Subcutaneous adipose tissue (tissue), 4 donors: ENCODE data around the gene PTGR3. TPM values are rescaled to one million over a fixed set of nuclear protein-coding genes. Genes with fewer than 3 reads are reported as not detected.

Source experiments
- total RNA-seq, 4 donors: library from RNA; depleted of rRNA; stranded (reverse); fragments of >200 nt; gene quantifications; one replicate each; pipeline ENCODE4 v1.1.0, GENCODE V29; 2016
- TF ChIP-seq, protein P1 (sequence below): fragments of 450-650 bp; IDR thresholded peaks from one replicate; pipeline ENCODE4 v1.5.1; 2016; ENCODE audit warnings: low read depth, mild to moderate bottlenecking, control low read depth, antibody characterized with exemption, moderate library complexity

The PTGR3 gene
- total RNA-seq, 4 donors from 2014 or later: 20.1 to 28.4 (median 26.0) TPM

DNA sequence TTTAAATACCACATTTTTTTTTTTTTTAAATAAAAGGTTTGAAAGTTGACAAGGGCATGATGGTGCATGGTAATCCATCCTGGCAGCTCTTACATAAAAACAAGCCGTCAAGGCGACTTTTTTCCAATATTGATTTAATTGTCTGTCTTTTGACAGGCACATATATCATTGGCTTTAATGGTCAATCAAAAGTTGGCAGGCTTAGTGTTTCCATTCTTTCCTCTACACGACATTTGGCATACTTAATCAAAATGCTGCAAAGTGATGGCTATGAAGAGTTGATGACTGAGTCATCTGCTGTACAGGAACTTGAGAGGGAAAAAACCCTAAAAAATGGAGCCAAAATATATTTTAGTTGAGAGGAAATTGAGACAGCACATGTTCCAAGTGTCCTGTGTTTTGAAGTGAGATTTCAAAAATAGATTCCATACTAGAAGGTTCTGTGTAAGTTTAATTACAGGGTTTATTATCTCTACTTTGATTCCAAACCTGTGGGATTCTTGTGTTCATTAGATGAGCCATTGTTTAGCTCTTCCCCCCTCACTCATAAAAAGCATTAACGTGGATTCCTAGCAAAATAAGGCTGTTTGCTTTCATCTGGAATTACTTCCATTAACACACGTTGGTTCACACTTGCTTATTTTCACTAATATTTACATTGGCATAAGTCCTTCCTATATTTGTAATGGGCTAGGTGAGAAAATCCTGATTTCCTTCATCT is 4.8 kb upstream of the PTGR3 start:
- TF ChIP-seq, protein P1, sequence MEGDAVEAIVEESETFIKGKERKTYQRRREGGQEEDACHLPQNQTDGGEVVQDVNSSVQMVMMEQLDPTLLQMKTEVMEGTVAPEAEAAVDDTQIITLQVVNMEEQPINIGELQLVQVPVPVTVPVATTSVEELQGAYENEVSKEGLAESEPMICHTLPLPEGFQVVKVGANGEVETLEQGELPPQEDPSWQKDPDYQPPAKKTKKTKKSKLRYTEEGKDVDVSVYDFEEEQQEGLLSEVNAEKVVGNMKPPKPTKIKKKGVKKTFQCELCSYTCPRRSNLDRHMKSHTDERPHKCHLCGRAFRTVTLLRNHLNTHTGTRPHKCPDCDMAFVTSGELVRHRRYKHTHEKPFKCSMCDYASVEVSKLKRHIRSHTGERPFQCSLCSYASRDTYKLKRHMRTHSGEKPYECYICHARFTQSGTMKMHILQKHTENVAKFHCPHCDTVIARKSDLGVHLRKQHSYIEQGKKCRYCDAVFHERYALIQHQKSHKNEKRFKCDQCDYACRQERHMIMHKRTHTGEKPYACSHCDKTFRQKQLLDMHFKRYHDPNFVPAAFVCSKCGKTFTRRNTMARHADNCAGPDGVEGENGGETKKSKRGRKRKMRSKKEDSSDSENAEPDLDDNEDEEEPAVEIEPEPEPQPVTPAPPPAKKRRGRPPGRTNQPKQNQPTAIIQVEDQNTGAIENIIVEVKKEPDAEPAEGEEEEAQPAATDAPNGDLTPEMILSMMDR: no peak

DNA sequence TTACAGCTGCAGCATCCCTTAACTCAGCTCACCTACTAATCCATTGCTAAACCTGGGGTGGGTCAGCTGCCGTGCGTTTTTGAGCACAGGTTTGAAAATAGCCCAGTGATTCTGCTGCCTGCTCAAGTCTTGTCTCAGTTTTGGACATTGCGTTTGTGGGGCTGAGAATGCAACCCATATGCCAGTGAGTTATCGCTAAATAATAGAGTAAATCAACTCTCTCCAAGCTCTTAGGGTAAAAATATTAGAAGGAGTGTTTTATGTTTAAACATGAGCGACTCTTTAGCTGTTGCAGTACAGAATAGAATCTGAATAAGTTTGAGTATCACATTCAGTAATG is 3.8 kb upstream of the PTGR3 start:
- TF ChIP-seq, protein P1: no peak

DNA sequence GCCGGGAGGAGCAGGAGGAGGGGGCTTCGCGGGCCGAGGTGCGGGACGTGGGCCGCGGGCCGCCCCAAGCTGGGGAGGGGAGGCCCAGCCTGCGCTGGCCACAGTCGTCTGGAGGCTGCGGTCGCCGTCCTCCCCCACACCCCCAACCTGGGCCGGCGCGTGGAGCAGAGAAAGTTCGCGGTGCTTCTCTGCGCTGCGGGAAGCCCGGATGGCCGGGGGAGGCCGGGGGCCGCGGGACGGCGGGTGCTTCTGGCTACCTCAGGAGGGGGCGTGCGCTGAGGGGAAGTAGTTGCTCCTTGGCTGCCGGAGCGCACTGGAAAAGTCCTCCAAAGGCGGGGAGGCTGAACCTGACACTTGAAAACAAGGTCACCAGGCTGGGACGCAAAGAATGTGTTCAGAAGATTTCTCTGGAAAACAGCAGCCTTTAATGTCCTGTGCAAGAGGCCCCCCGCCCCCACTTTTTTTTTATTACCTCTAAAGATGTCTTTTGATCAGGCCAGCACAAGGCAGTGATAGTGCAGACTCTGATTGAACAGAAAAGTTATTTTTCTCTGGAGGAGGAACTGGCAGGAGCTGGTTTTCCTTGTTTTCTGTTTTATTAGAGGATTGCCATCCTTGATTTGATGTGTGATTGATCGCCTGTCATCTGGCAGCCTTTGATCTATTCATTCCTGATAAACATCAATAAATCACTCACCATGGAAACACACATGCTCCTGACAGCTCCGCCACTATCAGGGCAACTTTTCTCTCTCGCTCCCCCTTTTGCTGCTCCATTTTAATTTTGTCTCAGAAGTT is 3.2 kb upstream of the PTGR3 start:
- TF ChIP-seq, protein P1: no peak

DNA sequence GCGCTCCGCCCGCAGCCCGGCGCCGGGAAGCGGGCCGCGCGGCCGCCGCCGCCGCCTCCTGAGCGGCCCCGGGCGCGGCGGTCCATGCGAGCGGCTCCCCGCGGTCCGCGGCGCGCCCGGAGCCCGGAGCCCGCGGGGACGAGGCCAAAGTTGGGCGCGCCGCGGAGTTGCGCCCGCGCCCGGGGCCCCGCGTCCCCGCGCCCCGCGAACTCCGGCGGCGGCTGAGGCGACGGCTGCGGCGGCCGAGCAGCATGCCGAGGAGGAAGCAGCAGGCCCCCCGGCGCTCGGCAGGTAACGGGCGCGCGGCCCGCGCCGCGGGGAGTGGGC is 2.6 kb upstream of the PTGR3 start:
- TF ChIP-seq, protein P1: no peak

DNA sequence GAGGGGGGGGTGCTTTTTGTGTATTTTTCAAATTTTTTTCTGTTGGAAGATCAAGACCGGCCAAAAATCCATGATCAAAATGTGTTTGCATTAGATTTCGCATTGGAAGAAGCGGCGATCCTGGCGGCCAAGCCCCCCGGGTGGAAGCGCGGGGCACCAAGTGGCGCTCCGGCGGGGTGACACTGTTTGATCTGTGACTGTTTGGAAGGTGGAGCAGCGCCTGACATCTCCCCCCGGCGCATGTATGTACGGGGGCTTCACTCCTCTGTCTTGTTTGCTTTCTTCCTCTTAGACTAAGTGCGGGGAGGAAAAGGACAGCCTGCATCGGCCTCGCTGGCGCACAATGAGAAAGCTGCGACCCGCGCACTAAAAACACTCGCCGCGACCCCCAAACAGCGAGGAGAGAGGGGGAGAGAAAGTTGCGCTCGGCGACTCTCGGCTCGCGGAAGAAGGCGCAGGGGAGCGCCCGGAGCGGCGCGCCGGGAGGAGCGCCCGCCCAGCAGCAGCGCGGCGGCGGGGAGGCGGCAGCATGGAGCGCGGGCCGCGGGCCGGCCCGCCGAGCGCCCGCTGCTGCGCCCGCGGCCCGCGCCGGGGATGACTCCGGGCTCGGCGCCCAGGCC is 2.2 kb upstream of the PTGR3 start:
- TF ChIP-seq, protein P1: no peak

DNA sequence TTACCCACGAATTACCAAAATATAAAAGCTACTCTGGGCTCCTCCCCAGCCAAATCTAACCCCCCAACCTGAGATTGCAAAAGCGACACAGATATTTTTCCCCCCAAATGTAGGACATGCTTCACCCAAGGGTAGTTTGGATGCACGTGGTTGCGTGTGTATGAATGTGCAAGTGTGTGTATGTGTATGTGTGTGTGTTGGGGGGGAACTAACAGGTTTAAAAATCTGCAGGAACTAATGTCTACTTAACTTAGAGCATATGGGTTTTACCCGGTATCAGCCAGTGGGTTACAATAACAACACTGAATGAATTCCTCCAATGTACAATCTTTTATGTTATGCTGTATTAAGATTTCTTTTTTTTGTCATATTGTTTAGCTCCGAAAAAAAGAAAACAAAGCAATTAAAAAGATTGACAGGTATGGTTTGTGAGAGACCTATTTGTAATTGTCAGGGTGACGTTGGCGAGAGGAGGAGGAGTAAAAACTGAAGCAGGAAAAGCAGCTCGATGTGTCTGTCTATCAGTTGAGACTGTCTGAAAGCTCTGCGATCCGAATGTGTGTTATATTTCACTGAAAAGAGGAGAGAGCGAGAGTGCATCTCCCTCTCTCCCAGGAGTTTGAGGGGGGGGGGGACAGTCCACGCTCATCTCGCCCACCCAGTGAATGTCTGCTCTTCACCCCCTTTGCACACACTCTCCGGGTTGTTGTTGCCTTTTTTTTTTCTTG is 1.5 kb upstream of the PTGR3 start, which contains the start of gene TSHZ1:
TSS of gene TSHZ1 (plus strand) at position 524 of the 728 bp plus-strand sequence. CDS start 1,080 bp downstream, outside the sequence.
- TF ChIP-seq, protein P1: no peak

DNA sequence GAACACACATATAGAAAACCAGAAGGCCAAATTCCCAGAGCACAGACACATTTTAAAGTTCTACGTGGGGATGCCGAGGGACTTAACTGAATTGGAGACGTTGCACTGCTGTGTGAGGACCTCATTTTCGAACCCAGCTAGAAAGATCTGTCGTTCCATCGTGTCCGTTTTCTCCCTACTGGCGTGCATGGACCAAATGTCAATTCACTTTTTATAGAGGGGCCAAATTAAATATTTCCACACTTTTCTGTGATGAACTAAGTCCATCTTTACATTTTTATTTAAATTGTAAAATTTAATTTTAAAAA is 966 bp upstream of the PTGR3 start:
- TF ChIP-seq, protein P1: no peak
